ENCODE results near the gene QDPR.
"Not testable (repeated sequence)": the region's sequence is repeated elsewhere in the genome, so short reads cannot be mapped to it uniquely, and the experiment has no call there.

Gene QDPR

DNA sequence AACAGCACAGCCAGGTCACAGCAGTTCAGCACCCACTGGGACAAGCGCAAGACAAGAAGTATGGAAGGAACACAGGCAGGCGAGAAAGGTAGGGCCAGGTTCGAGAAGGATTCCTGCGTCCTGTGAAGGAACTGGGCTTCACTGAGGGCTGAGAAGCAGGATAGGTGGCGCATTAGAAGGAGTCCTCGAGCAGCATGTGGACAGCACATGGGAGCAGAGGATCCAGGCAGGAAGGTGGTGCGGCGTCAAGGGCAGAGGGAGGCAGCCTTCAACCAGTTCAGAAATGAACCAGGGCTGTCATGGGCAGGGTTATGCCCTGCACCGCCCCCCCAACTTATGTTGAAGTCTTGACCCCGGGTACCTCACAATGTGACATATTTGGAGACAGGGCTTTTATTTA, 34.3 kb upstream of the QDPR start:
- TF ChIP-seq ZNF70 (CRISPR knock-in tag; IDR thresholded peaks at IDR 0.05) (no peak), SNAI2 (CRISPR knock-in tag; IDR thresholded peaks at IDR 0.05) (no peak), CSDC2 (CRISPR knock-in tag; IDR thresholded peaks at IDR 0.05) (no peak), RARB (CRISPR knock-in tag; IDR thresholded peaks at IDR 0.05) (no peak), BACH2 (CRISPR knock-in tag; IDR thresholded peaks at IDR 0.05; ENCODE audit: borderline replicate concordance) (no peak), PPARA (CRISPR knock-in tag; IDR thresholded peaks at IDR 0.05; ENCODE audit: borderline replicate concordance) (no peak), ZC3H10 (CRISPR knock-in tag; IDR thresholded peaks at IDR 0.05) (no peak), OSR1 (CRISPR knock-in tag; IDR thresholded peaks at IDR 0.05) (no peak), ISL1 (CRISPR knock-in tag; IDR thresholded peaks at IDR 0.05) (no peak), GLIS3 (CRISPR knock-in tag; IDR thresholded peaks at IDR 0.05) (no peak), CSRNP3 (CRISPR knock-in tag; IDR thresholded peaks at IDR 0.05) (no peak)
- TF ChIP-seq, protein P1, sequence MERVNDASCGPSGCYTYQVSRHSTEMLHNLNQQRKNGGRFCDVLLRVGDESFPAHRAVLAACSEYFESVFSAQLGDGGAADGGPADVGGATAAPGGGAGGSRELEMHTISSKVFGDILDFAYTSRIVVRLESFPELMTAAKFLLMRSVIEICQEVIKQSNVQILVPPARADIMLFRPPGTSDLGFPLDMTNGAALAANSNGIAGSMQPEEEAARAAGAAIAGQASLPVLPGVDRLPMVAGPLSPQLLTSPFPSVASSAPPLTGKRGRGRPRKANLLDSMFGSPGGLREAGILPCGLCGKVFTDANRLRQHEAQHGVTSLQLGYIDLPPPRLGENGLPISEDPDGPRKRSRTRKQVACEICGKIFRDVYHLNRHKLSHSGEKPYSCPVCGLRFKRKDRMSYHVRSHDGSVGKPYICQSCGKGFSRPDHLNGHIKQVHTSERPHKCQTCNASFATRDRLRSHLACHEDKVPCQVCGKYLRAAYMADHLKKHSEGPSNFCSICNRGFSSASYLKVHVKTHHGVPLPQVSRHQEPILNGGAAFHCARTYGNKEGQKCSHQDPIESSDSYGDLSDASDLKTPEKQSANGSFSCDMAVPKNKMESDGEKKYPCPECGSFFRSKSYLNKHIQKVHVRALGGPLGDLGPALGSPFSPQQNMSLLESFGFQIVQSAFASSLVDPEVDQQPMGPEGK (CRISPR knock-in tag; IDR thresholded peaks at IDR 0.05; ENCODE audit: borderline replicate concordance), result no peak

GRCh38 chr4:17545374-17546140, 33.7 kb upstream of the QDPR start:
- no peak for ATAC-seq
- no peak for TF ChIP-seq ZC3H10 (CRISPR knock-in tag; IDR thresholded peaks at IDR 0.05)
- TF ChIP-seq ISL1 (CRISPR knock-in tag; IDR thresholded peaks at IDR 0.05), result no peak
- TF ChIP-seq, protein P1 (CRISPR knock-in tag; IDR thresholded peaks at IDR 0.05; ENCODE audit: borderline replicate concordance), result no peak
- no peak for TF ChIP-seq PPARA (CRISPR knock-in tag; IDR thresholded peaks at IDR 0.05; ENCODE audit: borderline replicate concordance)
- TF ChIP-seq BACH2 (CRISPR knock-in tag; IDR thresholded peaks at IDR 0.05; ENCODE audit: borderline replicate concordance), result no peak
- TF ChIP-seq RARB (CRISPR knock-in tag; IDR thresholded peaks at IDR 0.05), result no peak
- TF ChIP-seq TCF4 (CRISPR knock-in tag; IDR thresholded peaks at IDR 0.05; ENCODE audit: borderline replicate concordance), result no peak
- TF ChIP-seq CSDC2 (CRISPR knock-in tag; IDR thresholded peaks at IDR 0.05), result no peak
- no peak for TF ChIP-seq ESRRG (CRISPR knock-in tag; IDR thresholded peaks at IDR 0.05)
- TF ChIP-seq CSRNP3 (CRISPR knock-in tag; IDR thresholded peaks at IDR 0.05), result no peak
- no peak for TF ChIP-seq ZFP3 (CRISPR knock-in tag; IDR thresholded peaks at IDR 0.05)
- no peak for TF ChIP-seq OSR1 (CRISPR knock-in tag; IDR thresholded peaks at IDR 0.05)
- TF ChIP-seq ZFP30 (CRISPR knock-in tag; IDR thresholded peaks at IDR 0.05), result no peak
- TF ChIP-seq POU6F1 (CRISPR knock-in tag; IDR thresholded peaks at IDR 0.05; ENCODE audit: borderline replicate concordance, low read depth), result no peak

More for the DNA sequence above, 34.3 kb upstream of the QDPR start:
- ATAC-seq, result no peak

DNA sequence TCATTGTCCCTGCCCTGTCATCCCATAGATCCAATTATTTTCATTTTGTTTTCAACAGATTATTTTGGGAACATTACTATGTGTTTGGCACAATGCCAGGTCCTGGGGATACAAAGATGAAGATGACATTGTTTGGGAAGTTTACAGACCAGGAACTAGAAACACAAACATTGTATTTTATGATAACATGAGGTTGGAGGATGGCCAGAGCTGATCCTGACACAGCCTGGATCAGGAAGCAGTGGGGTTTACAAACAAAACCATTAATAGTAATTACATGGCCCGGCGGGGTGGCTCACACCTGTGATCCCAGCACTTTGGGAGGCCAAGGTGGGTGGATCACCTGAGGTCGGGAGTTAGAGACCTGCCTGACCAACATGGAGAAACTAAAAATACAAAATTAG, 32.9 kb upstream of the QDPR start:
- no peak for TF ChIP-seq ESRRG (CRISPR knock-in tag; IDR thresholded peaks at IDR 0.05)
- ATAC-seq, result no peak

- TF ChIP-seq ZFP30 (CRISPR knock-in tag; IDR thresholded peaks at IDR 0.05) (no peak), TOX (CRISPR knock-in tag; IDR thresholded peaks at IDR 0.05; ENCODE audit: borderline replicate concordance) (no peak), ZFP3 (CRISPR knock-in tag; IDR thresholded peaks at IDR 0.05) (no peak), TCF4 (CRISPR knock-in tag; IDR thresholded peaks at IDR 0.05; ENCODE audit: borderline replicate concordance) (no peak), ZNF70 (CRISPR knock-in tag; IDR thresholded peaks at IDR 0.05) (no peak), ARNTL (CRISPR knock-in tag; IDR thresholded peaks at IDR 0.05; ENCODE audit: borderline replicate concordance, low read depth) (no peak), PPARA (CRISPR knock-in tag; IDR thresholded peaks at IDR 0.05; ENCODE audit: borderline replicate concordance) (no peak), RARB (CRISPR knock-in tag; IDR thresholded peaks at IDR 0.05) (no peak), GLIS3 (CRISPR knock-in tag; IDR thresholded peaks at IDR 0.05) (no peak)
- no peak for ATAC-seq
Measured at GRCh38 chr4:17544205-17544604, 32.3 kb upstream of the QDPR start.

- ATAC-seq, result not testable (repeated sequence)
Measured at GRCh38 chr4:17537060-17537459, 25.2 kb upstream of the QDPR start.
